ENCODE results near the gene HNRNPK.

Gene HNRNPK

DNA sequence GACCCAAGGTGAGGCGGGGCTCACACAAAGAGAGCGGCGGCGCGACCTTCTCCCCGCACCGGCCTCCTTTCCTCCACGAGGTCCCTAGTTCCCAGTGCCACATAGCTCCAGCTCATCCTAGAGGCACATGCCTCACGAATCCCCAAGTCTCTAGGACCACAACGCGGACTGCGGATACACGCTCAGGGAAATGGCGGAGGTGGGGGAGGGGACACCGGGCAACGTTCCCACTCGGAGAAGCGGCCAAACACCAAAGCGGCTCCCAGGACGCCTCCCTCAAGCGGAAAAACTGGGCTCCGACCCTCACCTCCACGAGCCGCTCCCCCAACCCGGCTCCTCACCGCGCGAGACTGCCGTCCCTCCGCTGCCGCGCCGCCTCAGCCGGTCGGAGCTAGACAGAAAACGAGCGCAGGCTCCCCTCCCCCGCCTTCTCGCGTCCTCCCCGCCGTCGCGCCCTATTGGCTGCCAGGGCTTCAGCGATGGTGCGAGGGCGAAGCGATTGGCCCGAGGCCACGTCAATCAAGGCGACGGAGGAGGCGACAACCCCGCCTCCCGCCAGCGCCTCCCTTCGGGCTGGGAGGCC lies at the start of gene HNRNPK:
TSS of gene HNRNPK (minus strand) at position 404 of the 583 bp plus-strand sequence. CDS start 1,963 bp downstream, outside the sequence.
- peak; percentile 99 for DNase-seq

DNA sequence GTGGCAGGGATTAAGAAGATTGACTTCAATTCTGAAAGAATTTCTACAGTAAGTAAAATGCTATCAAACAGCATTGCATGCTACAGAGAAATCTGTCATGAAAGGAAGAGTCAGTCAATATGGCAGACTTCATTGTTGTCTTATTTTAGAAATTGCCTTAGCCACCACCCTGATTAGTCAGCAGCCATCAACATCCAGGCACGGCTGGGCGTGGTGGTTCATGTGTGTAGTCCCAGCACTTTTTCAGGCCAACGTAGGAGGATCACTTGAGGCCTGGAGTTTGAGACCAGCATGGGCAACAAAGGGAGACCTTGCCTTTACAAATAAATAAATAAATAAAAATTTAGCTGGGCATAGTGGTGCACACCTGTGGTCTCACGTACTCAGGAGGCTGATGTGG lies 47.2 kb upstream of the HNRNPK start:
- no peak for DNase-seq

- no peak for DNase-seq
Observed at GRCh38 chr9:84024041-84024575, 44.1 kb upstream of the HNRNPK start.

DNA sequence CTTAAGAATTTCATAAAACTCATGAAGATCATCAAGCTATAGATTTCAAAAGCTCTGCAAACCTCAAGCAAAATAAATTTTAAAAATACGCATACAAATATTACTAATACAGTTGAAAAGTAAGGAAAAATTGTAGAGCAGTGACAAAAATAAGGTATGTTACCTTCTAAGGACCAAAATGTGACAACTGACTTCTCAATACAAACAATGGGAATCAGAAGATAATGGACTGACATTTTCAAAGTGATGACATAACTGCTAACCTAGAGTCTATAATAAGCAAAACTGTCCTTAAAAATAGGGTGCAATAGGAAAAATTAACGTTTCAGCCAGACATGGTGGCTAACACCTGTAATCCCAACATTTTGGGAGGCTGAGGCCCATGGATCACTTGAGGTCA lies 27.6 kb upstream of the HNRNPK start:
- no peak for DNase-seq

GRCh38 chr9:84003246-84003645 lies 23.2 kb upstream of the HNRNPK start:
- DNase-seq: no peak

DNA sequence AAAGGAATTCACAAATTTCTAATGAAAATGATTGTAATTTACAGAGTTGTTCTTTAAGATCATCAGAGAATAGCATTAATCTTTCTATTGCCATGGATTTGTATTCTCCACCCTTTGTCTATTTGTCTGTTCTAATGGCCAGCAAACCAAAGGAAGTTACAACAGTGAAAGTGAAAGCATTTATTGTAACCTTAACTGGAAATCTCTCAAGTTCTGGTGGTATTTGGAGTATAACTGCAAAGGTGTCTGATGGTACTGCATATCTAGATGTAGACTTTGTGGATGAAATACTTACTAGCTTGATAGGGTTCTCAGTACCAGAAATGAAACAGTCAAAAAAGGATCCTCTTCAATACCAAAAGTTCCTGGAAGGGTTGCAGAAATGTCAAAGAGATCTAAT lies 22.3 kb upstream of the HNRNPK start:
- DNase-seq: peak; percentile 24

- no peak for DNase-seq
Observed at GRCh38 chr9:84001621-84002020, 21.6 kb upstream of the HNRNPK start.

GRCh38 chr9:84000186-84000585 lies 20.2 kb upstream of the HNRNPK start:
- no peak for DNase-seq

DNA sequence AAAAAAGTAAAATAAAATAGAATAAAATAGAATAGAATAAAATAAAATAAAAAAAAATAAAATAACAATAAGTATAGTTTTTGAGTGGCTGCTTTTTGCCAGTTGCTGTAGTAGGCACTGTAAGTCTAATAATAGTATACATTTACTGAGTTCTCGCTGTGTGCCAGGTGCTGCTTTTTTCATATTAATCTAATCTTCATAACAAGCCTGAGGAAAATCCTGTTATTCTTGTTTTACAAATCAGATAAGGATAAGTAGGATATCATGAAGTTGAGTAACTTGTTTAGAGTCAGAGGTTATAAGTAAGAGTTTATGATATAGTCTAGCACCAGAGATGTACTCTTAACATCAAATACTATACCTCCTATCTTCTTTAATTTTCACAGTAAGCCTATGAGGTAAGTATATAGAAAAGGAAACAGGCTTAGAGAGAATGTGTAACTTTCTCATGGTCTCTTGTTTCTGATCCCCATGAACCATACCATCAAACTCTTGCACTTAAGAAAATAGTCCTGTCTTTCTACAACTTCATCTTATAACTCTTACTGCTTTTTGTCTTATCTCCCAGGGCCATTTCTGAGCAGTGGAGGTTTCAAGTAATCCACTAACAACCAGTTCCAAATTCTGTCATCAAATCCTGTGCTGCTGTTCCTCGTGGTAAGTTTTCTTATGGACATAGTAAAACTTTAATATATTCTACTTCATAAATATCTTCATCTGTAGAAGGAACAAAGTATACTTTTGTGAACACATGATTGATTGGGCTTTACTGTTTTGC lies 19.3 kb upstream of the HNRNPK start:
- no peak for DNase-seq

DNA sequence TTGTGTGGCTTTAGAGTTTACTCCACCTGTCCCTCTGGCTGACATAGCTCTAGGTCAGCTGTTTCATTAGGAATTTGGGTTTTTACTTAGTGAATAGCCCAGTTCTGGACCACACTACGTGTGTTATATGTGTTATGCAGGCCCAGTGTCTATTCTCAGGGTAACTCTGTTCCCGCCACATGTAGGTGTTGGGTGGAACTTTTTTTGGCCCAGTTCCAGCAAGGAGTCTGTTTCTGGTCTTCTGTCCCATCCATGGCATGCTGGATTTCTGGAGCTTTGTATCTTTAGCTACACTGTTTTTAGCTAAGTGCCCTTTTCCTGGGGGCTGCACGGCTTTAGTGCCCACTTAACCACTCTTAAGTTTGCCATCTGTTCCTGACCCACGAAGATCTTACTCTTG lies 16.1 kb upstream of the HNRNPK start:
- no peak for DNase-seq

DNA sequence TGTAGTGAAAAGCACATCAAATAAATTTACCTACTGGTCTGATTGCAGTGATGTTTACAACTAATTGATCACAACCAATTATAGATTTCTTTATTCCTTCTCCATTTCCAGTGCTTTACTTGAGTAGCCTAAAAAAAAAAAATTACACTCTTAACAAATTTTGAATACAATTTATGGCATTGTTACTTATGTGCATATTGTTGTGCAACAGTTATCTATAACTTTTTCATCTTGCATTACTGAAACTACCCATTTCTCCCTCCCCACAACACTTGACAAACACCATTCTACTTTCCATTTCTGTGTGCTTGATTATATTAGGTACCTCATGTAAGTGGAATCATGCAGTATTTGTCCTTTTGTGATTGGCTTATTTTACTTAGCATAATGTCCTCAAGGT lies 12.9 kb upstream of the HNRNPK start:
- DNase-seq: no peak

DNA sequence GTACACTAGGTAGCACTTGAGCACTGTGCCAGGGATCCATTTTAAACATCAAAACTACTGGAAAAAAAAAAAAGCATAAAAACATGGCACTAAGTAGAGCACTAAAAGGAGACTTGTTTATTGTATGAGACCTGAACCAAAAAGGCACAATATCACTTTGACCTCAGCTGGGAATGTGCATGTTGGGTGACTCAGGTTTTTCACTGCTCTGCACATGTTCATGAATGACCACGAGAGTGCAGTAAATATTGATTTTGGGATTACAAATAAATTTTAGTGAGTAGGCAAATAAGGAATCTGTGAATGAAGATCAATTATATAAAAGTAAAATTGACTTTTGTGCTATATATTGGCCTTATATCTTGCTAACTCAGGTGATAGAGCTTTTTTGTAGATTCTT lies 12.4 kb upstream of the HNRNPK start:
- no peak for DNase-seq

GRCh38 chr9:83991355-83991754 lies 11.3 kb upstream of the HNRNPK start:
- DNase-seq: no peak

DNA sequence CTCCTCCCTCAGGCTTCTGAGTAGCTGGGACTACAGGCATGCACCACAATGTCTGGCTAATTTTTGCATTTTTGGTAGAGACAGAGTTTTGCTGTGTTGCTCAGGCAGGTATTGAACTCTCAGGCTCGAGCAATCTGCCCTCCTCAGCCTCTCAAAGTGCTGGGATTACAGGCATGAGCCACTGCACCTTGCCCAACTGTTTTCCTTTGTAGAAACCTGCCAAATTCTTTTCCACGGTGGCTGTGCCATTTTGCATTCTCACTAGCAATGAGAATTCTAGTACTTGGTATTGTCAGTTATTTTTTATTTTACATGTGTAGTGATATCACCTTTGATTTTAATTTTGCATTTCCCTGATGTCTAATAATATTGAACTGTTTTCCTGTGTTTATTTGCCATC lies 8.4 kb upstream of the HNRNPK start:
- DNase-seq: no peak

DNA sequence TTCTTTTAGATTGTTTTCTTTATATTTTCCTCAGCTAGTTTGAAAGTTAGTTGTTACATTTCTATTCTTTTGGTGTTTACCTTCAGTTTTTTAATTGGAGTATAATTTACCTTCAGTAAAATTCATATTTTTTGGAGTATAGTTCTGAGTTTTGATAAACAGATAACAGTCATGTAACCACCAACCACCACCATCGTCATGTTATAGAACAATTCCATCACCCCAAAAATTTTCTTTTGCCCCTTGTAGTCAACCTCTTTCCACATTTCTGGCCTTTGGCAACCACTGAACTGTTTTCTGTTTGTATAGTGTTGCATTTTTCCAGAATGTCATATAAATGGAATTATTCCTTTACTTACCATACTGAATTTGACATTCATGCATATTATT lies 7.4 kb upstream of the HNRNPK start:
- DNase-seq: no peak

GRCh38 chr9:83986765-83987401 lies 6.9 kb upstream of the HNRNPK start:
- DNase-seq: peak; percentile 32

DNA sequence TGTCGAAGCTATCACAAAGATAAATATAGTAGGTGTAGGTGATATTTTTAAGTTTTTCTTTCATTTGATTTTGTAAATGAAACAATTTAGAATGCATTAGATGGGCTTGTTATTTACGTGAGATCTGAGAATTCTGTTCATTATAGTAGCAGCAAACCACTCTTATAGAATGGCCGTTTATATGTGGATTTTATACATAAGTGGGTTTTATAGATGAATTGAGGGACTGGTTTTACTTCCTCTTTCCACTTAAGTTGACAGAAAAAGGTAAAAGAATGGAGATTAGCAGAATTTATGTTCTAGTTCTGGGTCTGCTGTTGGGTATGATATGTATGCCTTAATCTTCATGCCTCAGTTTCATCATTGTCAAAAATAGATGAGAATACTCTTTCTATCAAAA lies 6.2 kb upstream of the HNRNPK start:
- no peak for DNase-seq

DNA sequence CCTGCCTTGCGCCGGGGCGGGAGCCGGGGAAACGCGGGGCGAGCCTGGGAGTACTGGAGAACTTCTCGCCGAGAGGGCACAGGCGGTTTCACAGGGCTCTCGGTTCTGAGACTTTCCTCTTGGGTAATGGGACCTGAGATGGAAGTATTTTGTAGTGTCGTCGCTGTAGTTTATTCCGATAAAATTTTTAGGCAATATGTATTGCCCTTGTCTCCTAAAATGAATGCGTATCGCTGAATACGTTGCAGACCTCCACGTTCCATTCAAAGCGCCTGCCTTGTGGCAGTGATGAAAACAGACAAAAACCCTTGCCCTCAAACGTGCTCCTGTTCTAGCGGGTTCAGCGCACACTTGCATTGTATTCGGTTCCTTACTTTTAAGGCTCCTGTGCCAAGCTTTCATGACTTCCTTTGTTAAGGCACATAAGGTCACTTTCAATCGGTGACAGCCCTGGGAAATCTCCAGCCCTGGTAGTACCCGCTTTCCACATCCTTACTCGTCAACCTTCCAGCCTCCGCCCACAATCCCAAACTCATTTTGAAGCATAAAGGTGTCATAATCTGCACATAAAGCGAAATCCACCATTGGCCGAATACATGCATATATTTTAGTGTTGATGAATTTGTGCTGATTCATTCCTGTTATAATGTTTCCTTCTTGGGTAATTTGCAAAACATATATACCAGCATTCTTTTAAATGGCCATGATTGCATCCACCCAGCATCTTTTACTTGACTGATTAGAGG lies 1.3 kb upstream of the HNRNPK start:
- peak; percentile 15 for DNase-seq

GRCh38 chr9:83980395-83981125 lies 545 bp upstream of the HNRNPK start, which contains the start of gene RMI1:
RMI1 (plus strand) TSS chr9:83980805; CDS start chr9:84000987, 20,182 bp downstream.
- peak; percentile 99 for DNase-seq

GRCh38 chr9:83978992-83979811 lies 813 bp downstream of the HNRNPK start:
- peak; percentile 86 for DNase-seq

DNA sequence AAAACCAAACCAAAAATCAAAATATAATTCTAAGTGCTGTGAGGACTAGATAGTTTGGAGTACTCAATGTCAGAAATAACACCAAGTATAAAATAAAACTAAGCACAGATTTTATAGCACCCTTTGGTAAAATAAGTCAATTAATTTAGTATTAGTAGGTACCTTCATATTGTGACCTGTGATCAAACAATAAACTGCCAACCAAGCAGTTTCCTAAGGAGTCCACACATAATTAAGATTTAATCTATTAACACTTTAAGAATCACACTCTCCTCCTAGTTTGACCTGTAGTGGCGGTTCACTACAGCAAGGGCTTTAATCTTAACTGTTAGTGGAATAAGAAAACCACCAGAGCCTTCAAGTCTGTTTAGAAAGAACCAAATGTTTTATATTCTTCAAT lies 2.8 kb downstream of the HNRNPK start:
- no peak for DNase-seq

GRCh38 chr9:83976372-83976771 lies 3.6 kb downstream of the HNRNPK start:
- no peak for DNase-seq

Data from CD4-positive, alpha-beta T cell treated with Interleukin-4 for 4 hours (primary cell).